ENCODE results near the gene PCSK4.

DNA sequence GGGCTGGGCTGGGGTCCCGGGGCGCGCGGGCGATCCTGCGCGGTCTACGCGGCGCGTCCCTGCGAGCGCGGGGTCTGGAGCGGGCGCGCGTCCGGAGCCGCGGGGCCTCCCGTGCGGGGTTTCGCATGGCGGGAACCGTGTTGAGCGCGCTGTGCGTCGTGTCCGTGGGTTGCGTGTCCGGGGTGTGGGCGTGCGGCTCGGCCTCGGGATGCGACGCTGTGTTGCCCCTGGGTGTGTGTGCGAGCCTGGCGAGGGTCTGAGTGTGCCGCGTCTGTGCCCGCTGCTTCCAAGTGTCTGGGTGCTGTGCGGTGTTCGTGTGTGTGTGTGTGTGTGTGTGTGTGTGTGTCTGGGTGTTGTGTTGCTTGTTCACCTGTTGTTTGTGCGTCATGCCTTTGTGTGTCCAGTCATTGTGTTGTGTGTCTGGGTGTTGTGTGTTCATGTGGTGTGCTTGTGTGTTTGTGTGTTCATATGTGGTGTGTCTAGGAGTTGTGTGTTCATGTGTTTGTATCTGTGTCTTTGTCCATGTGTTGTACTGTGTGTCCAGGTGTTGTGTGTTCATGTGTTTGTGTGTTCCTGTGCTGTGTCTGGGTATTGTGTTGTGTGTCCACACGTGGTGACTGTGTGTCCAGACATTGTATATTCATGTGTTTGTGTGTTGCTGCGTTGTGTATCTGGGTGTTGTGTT is 34.3 kb upstream of the PCSK4 start:
- TF ChIP-seq, protein P1, sequence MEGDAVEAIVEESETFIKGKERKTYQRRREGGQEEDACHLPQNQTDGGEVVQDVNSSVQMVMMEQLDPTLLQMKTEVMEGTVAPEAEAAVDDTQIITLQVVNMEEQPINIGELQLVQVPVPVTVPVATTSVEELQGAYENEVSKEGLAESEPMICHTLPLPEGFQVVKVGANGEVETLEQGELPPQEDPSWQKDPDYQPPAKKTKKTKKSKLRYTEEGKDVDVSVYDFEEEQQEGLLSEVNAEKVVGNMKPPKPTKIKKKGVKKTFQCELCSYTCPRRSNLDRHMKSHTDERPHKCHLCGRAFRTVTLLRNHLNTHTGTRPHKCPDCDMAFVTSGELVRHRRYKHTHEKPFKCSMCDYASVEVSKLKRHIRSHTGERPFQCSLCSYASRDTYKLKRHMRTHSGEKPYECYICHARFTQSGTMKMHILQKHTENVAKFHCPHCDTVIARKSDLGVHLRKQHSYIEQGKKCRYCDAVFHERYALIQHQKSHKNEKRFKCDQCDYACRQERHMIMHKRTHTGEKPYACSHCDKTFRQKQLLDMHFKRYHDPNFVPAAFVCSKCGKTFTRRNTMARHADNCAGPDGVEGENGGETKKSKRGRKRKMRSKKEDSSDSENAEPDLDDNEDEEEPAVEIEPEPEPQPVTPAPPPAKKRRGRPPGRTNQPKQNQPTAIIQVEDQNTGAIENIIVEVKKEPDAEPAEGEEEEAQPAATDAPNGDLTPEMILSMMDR (IDR thresholded peaks at IDR 0.05) = no peak
- TF ChIP-seq ZFX (IDR thresholded peaks at IDR 0.05; ENCODE audit: borderline replicate concordance) = no peak

Measured in 22Rv1 (cell line).